Upper lobe of right lung (tissue), 1 donor: ENCODE measurements around the gene CTNNBL1. TPM values are rescaled to one million over a fixed set of nuclear protein-coding genes. Genes with fewer than 3 reads are reported as not detected.

Experiments used
- ATAC-seq: fragments of 200-7000 bp; cut with Tn5 transposase; one replicate; pipeline ENCODE4 v1.9.1; 2020; ENCODE audit warnings: mild to moderate bottlenecking, moderate library complexity
- DNase-seq: peaks from one replicate; pipeline ENCODE4 v3.0.0-alpha.2; 2020
- H3K27ac ChIP-seq: fragments of 200-600 bp; one replicate; pipeline ENCODE4 v1.8.0; 2022
- H3K27me3 ChIP-seq: fragments of 200-600 bp; one replicate; pipeline ENCODE4 v1.8.0; 2022; ENCODE audit warnings: mild to moderate bottlenecking
- H3K36me3 ChIP-seq: fragments of 200-600 bp; one replicate; pipeline ENCODE4 v1.8.0; 2022
- H3K4me1 ChIP-seq: fragments of 200-600 bp; one replicate; pipeline ENCODE4 v1.8.0; 2022
- H3K4me3 ChIP-seq: fragments of 200-600 bp; one replicate; pipeline ENCODE4 v1.8.0; 2022; ENCODE audit warnings: mild to moderate bottlenecking
- H3K9me3 ChIP-seq: fragments of 200-600 bp; one replicate; pipeline ENCODE4 v1.8.0; 2022
- CTCF ChIP-seq: fragments of 200-600 bp; IDR thresholded peaks from one replicate; pipeline ENCODE4 v1.8.0; 2022; ENCODE audit warnings: antibody characterized with exemption
- intact Hi-C: fragments of 100-400 bp; cut with DNase I; formaldehyde crosslinking; loops from one replicate; pipeline ENCODE4 v1.11.0; 2022
- total RNA-seq: library from RNA; stranded (reverse); fragmentation: NEBNext Ultra II Directional; extraction: Animal tissue kit (Norgen Biotek cat#: 25700); gene quantifications from one replicate; pipeline ENCODE4 v1.2.1, GENCODE V29; 2021
- donor health status: DM: no; HTN: yes; CAD: no; lungs with severe emphysema.

The CTNNBL1 gene
- total RNA-seq, 1 donor from 2014 or later = 52.8 TPM

- H3K4me1 ChIP-seq = peaks cover 15% of the 10 kb centered on the region
- no peak overlapping the region for H3K27ac ChIP-seq
- no peaks in the 10 kb centered on the region for H3K9me3 ChIP-seq
- no peak for TF ChIP-seq CTCF
- no peak for ATAC-seq
- intact Hi-C loops = no loop called here
- H3K4me3 ChIP-seq = no peak overlapping the region
- no peaks in the 10 kb centered on the region for H3K27me3 ChIP-seq
- no peaks in the 10 kb centered on the region for H3K36me3 ChIP-seq
- DNase-seq = no peak
These were observed 1.2 kb upstream of the CTNNBL1 start for GRCh38 chr20:37692459-37693166.

- H3K27ac ChIP-seq = no peak overlapping the region
- no peak for DNase-seq
- H3K27me3 ChIP-seq = no peaks in the 10 kb centered on the region
- no peak for ATAC-seq
- no peaks in the 10 kb centered on the region for H3K36me3 ChIP-seq
- H3K4me1 ChIP-seq = peaks cover 15% of the 10 kb centered on the region
- H3K9me3 ChIP-seq = no peaks in the 10 kb centered on the region
- H3K4me3 ChIP-seq = peak overlapping the region; percentile 83
- intact Hi-C loops = no loop called here
- TF ChIP-seq CTCF = no peak
These were observed 592 bp upstream of the CTNNBL1 start for GRCh38 chr20:37693242-37693634.

DNA sequence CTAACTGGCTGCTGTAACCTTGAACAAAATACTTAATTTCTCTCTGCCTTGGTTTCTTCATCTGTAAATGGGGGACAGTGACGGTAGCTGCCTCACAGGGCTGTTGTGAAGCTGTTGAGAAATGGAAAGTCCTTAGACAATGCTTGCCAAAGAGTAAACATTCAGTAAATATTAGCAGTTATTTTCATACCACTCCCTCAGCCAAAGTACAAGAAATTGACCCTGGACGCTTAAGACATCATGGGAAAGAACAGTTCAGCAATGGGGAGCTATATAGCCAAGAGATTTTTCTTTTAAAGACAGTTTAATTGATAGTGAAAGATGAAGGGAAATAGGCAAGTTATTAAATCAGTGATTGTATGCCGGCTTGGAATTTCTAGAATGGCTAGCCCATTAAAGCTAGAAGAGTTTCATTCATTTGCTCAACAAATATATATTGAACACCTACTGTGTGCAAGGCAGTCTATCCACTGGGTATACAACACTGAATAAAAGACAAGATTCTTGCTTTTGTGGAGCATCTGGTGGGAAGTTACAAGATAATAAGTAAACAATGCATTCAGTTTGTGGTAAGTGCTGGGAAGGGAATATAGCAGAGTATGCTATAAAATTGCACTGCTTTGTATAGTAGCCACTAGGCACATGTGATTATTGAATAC, 2.0 kb downstream of the CTNNBL1 start:
- TF ChIP-seq CTCF = no peak
- Histone ChIP-seq H3K9me3 (no peaks in the 10 kb centered on the region), H3K27ac (no peak overlapping the region), H3K4me1 (peaks cover 15% of the 10 kb centered on the region), H3K36me3 (no peaks in the 10 kb centered on the region), H3K27me3 (no peaks in the 10 kb centered on the region), H3K4me3 (no peak overlapping the region)
- DNase-seq (no peak), ATAC-seq (no peak)
- intact Hi-C loops = no loop called here

DNA sequence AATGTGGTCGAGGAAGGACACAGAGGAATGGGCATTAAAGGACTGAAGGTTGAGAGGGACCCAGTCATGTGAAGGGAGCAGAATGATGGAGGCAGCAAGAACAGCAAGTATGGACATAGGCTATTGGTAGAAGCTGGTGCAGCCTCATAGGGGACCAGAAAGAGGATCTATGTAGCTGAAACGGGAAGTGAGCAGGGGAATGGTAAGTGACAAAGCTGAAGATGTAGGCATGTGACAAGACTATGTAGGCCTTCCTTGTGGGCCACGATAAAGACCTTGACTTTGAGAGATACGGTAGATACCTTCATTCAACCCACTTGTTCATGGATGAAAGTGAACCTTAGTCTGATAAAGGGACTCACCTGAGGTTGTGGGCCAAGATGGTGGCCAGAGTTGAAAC, 3.5 kb downstream of the CTNNBL1 start:
- H3K36me3 ChIP-seq = no peaks in the 10 kb centered on the region
- peak; percentile 43 for ATAC-seq

DNA sequence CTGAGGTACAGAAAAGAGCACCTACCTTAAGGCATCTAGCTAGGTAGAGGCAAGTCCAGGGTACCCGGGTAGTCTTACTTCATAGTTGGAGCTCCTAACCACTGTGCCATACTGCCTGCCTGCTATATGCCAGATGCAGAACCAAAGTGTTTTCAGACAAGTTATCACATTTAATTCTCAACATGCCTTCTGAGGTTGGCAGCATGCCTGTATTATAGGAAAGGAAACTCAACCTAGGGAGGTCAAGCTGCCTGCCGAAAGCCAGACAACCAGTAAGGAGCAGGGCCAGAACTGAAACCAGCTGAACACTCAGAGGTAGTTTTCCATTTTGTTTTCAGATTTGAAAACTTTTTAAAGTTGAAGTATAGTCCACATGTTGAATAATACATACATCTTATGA, 5.4 kb downstream of the CTNNBL1 start:
- no peak overlapping the region for H3K4me3 ChIP-seq
- H3K27ac ChIP-seq = no peak overlapping the region
- DNase-seq (no peak), ATAC-seq (no peak)
- H3K4me1 ChIP-seq = peaks cover 15% of the 10 kb centered on the region
- intact Hi-C loops = no loop called here
- H3K9me3 ChIP-seq = no peaks in the 10 kb centered on the region
- no peaks in the 10 kb centered on the region for H3K27me3 ChIP-seq
- H3K36me3 ChIP-seq = no peaks in the 10 kb centered on the region
- no peak for TF ChIP-seq CTCF

More for the DNA sequence above, 3.5 kb downstream of the CTNNBL1 start:
- H3K9me3 ChIP-seq = no peaks in the 10 kb centered on the region
- TF ChIP-seq CTCF = no peak
- H3K4me1 ChIP-seq = peaks cover 15% of the 10 kb centered on the region
- no peak overlapping the region for H3K4me3 ChIP-seq
- no peak for DNase-seq
- intact Hi-C loops = no loop called here
- no peaks in the 10 kb centered on the region for H3K27me3 ChIP-seq
- H3K27ac ChIP-seq = no peak overlapping the region
